ENCODE data around the gene BTBD18. TPM values are rescaled to one million over a fixed set of nuclear protein-coding genes. Genes with fewer than 3 reads are reported as not detected.

The BTBD18 gene
- total RNA-seq: not detected in 2 replicates

GRCh38 chr11:57751676-57752253, at the start of gene BTBD18:
Gene BTBD18, minus strand, starts transcription at chr11:57751819. Its CDS starts 631 bp downstream, at chr11:57751188.

GRCh38 chr11:57761301-57762234, 9.9 kb upstream of the BTBD18 start, which contains the start of gene CTNND1:
Gene CTNND1, plus strand, starts transcription at chr11:57761802. Its CDS starts 29,677 bp downstream, at chr11:57791479.

GRCh38 chr11:57741132-57742086, 10.2 kb downstream of the BTBD18 start, which contains the start of gene SELENOH:
Gene SELENOH, plus strand, starts transcription at chr11:57741491. Its CDS starts 105 bp downstream, at chr11:57741596.

GRCh38 chr11:57712256-57713150, 39.1 kb downstream of the BTBD18 start, which contains the start of gene TMX2:
Gene TMX2, plus strand, starts transcription at chr11:57712593. Its CDS starts 26 bp downstream, at chr11:57712619.

GRCh38 chr11:57711414-57712255, 40.0 kb downstream of the BTBD18 start, which contains the start of gene MED19:
Gene MED19, minus strand, starts transcription at chr11:57712215. Its CDS starts 36 bp downstream, at chr11:57712179.

Small RNAs within 50 kb of the gene (small RNA-seq; reads per million reads assigned to genes)
- gene AP001931.1 (not detected), gene TMX2-CTNND1 (not detected)

Other genes with a start within 250 kb of the BTBD18 start
- 10.7 and 13.1 TPM in 2 replicates for gene SLC43A1, start 236.1 kb downstream of the BTBD18 start, total RNA-seq
- gene TIMM10, start 221.1 kb downstream of the BTBD18 start, total RNA-seq: 31.0 and 40.9 TPM in 2 replicates
- gene SMTNL1, start 214.2 kb downstream of the BTBD18 start, total RNA-seq: not detected in 2 replicates
- 19.6 and 29.1 TPM in 2 replicates for gene UBE2L6, start 184.1 kb downstream of the BTBD18 start, total RNA-seq
- gene SERPING1, start 154.1 kb downstream of the BTBD18 start, total RNA-seq: not detected in 2 replicates
- gene YPEL4, start 101.9 kb downstream of the BTBD18 start, total RNA-seq: under 0.01 and 0.29 TPM in 2 replicates
- 20.6 and 23.5 TPM in 2 replicates for gene CLP1, start 94.1 kb downstream of the BTBD18 start, total RNA-seq
- gene ZDHHC5, start 83.7 kb downstream of the BTBD18 start, total RNA-seq: 62.7 and 67.0 TPM in 2 replicates
- gene MED19, start 39.6 kb downstream of the BTBD18 start, total RNA-seq: 18.2 and 23.5 TPM in 2 replicates
- 61.1 and 66.9 TPM in 2 replicates for gene TMX2, start 39.2 kb downstream of the BTBD18 start, total RNA-seq
- 84.6 and 99.4 TPM in 2 replicates for gene SELENOH, start 10.3 kb downstream of the BTBD18 start, total RNA-seq
- gene CTNND1, start 10.0 kb upstream of the BTBD18 start, total RNA-seq: 292 TPM in 2 replicates

Measured in vein endothelial cell (primary cell).